RPMI7951 (cell line): ENCODE measurements around the gene SRPK2. TPM values are rescaled to one million over a fixed set of nuclear protein-coding genes. Genes with fewer than 3 reads are reported as not detected.
"Not testable (repeated sequence)": the region's sequence is repeated elsewhere in the genome, so short reads cannot be mapped to it uniquely, and the experiment has no call there.

Experiments
- DNase-seq: peaks from one replicate; pipeline ENCODE4 v3.0.0-alpha.2; 2012; ENCODE audit warnings: low read depth
- total RNA-seq: library from RNA; depleted of rRNA; stranded (reverse); fragments of >200 nt; shearing (Covaris generic); gene quantifications from 2 replicates; pipeline ENCODE4 v1.2.3, GENCODE V29; 2014

SRPK2 gene
- total RNA-seq, 1 experiment from 2014 or later: 34.0 TPM

DNA sequence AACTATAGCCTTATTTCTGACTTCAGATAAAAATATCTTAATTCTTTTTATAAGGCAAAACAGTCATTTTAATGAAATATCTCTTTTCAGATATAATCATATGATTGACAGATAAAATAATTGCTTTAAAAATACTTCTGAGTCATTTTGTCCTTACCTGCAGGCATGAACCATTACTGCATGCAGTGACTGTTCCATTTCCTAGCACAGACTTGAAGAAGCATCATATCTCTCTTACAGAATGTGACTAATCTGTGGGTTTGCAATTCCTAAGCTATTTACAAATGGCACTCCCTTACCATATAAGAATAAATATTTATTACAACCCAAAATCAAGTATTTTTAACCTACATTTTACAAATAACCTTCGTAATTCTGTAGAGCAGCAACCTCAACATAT is 120.7 kb downstream of the SRPK2 start:
- DNase-seq: peak; percentile 65

DNA sequence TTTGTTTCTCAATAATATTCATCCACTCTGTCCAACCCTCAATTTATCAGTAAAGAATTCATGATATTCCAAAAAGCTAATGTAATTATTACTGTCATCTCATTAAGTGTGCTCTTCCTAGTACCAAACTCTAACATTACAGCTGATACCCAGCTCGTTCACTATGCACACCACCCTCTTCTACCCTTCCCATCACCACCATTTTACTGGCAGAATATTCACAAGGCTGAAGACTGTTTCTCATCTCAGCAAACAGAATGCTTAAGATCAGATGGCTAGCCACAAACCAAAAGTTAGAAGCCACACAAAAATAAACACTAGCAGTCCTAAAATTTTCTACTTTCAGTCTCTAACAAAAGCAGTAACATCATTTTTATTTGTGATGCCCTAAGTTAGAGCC is 121.5 kb downstream of the SRPK2 start:
- peak; percentile 24 for DNase-seq

- no peak for DNase-seq
Measured at GRCh38 chr7:105264707-105265106, 124.0 kb downstream of the SRPK2 start.

- DNase-seq: peak; percentile 51
Measured at GRCh38 chr7:105261689-105262088, 127.0 kb downstream of the SRPK2 start.

DNA sequence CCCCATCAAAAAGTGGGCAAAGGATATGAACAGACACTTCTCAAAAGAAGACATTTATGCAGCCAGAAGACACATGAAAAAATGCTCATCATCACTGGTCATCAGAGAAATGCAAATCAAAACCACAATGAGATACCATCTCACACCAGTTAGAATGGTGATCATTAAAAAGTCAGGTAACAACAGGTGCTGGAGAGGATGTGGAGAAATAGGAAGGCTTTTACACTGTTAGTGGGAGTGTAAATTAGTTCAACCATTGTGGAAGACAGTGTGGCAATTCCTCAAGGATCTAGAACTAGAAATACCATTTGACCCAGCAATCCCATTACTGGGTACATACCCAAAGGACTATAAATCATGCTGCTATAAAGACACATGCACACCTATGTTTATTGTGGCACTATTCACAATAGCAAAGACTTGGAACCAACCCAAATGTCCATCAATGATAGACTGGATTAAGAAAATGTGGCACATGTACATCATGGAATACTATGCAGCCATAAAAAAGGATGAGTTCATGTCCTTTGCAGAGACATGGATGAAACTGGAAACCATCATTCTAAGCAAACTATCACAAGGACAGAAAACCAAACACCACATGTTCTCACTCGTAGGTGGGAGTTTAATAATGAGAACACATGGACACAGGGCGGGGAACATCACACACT is 128.4 kb downstream of the SRPK2 start:
- DNase-seq: not testable (repeated sequence)

DNA sequence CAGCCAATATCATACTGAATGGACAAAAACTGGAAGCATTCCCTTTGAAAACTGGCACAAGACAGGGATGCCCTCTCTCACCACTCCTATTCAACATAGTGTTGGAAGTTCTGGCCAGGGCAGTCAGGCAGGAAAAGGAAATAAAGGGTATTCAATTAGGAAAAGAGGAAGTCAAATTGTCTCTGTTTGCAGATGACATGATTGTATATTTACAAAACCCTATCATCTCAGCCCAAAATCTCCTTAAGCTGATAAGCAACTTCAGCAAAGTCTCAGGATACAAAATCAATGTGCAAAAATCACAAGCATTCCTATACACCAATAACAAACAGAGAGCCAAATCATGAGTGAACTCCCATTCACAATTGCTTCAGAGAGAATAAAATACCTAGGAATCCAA is 129.8 kb downstream of the SRPK2 start:
- not testable (repeated sequence) for DNase-seq

DNA sequence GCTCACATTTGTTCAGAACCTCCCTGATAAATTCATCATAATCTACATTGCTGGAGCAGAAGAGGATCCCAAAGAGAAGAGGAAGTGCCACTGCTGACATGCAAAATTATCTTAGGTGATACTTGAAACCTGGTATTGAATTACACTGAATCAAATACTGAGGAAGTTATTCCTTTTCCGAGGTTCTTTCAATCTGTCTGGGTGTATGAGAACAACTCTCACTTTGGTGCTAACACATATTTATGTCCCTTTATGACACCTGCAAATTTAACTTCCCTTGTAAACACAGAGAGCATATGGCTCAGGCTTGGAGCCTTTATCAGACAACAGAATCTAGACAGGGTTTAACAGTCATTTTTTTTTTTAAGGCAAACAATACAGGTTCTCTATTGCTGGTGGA is 131.4 kb downstream of the SRPK2 start:
- DNase-seq: no peak

GRCh38 chr7:105256761-105257231 is 131.9 kb downstream of the SRPK2 start:
- DNase-seq: no peak

DNA sequence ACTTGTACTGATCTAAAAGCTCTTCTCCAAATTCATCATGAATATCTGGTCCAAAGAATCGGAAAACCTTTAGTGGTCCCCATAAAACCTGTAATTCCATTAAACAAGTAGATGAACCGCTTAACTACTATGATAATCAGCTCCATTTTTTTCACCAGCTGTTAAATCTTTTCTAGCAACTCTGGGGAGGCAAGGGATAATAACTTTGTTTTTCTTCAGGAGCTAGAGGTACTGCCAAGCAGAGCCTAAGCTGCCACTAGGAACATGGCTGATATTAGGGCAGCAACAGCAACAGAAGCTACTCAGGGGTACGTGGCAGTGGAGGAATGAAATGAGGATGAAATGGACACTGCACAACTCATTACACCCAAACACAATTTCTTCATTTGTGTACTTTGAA is 138.0 kb downstream of the SRPK2 start:
- DNase-seq: no peak

DNA sequence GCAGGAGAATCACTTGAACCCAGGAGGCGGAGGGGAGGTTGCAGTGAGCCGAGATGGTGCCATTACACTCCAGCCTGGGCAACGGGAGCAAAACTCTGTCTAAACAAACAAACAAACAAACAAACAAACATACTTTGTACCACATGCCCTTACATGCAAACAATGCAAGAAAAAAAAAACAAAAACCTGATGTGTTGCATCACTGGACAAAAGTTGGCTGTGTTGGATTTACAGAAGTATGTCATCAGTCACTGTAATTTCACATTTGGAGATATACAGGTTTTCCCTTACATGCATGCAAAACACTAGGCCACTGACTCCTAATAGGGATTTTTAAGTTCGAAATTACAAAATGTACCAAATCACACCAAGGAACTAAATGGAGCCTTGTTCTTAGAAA is 138.5 kb downstream of the SRPK2 start:
- DNase-seq: no peak

DNA sequence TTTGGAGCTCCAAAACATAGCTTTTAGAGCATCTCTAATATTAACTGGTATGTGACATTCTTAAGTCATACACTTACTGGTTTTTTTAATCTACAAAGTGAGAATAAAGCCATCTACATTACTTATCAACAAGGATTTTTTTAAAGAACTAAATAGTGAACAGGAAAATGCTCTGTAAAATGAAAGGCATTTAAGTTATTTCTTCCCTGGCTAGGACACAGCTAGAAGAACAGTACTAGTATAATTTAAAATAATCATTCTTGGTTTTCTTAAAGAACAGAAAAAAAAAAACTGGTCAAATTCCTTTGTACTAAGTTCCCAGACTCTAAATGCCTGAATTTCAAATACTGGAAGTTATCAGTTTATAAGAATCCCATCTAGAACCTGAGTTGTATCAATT is 139.5 kb downstream of the SRPK2 start:
- no peak for DNase-seq

GRCh38 chr7:105246679-105247078 is 142.0 kb downstream of the SRPK2 start:
- no peak for DNase-seq

- DNase-seq: no peak
Measured at GRCh38 chr7:105246256-105246655, 142.5 kb downstream of the SRPK2 start.

DNA sequence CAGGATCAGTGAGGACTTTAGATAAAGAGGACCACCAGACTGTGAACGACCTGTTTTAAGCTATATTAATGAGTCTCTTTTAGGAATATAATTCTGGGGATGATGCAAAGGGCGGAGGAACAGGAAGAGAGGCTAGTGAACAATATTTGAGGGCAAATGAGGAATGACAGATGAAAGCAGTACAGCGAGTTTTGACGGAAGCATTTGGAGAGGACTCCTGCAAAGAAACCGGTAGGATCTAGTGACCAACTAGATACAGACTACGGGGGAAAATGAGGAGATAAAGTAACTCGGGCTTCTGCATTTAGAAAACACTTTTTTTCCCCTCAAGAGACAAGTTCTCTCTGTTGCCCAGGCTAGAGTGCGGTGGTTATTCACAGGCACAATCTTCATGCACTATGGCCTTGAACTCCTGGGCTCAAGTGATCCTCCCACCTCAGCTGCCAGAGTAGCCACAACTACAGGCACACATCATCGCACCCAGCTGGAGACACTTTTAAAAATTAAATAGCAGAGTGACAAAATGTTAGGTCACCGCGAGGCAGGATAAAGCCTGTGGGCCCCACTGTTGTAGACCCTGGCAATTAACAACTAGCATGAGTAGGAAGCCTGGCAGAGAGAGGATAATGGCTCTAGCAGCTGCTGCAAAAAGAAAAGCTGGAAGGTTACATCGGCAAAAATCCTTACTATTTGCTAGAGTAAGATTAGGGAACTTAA is 143.2 kb downstream of the SRPK2 start:
- no peak for DNase-seq

DNA sequence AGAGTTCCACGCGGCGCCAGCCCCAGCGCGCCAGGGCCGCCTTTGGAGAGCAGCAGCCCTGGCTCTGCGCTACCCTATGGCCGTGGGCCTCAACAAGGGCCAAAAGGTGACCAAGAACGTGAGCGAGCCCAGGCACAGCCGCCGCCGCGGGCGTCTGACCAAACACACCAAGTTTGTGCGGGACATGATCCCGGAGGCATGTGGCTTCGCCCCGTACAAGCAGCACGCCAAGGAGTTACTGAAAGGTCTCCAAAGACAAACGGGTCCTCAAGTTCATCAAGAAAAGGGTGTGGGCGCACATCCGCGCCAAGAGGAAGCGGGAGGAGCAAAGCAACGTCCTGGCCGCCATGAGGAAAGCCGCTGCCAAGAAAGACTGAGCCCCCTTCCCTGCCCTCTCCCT is 144.1 kb downstream of the SRPK2 start:
- DNase-seq: no peak

- no peak for DNase-seq
Measured at GRCh38 chr7:105241198-105241597, 147.5 kb downstream of the SRPK2 start.

- DNase-seq: peak; percentile 8
Measured at GRCh38 chr7:105238198-105238765, 150.4 kb downstream of the SRPK2 start.

GRCh38 chr7:105234886-105235285 is 153.8 kb downstream of the SRPK2 start:
- no peak for DNase-seq

GRCh38 chr7:105232829-105233291 is 155.9 kb downstream of the SRPK2 start:
- DNase-seq: not testable (repeated sequence)

DNA sequence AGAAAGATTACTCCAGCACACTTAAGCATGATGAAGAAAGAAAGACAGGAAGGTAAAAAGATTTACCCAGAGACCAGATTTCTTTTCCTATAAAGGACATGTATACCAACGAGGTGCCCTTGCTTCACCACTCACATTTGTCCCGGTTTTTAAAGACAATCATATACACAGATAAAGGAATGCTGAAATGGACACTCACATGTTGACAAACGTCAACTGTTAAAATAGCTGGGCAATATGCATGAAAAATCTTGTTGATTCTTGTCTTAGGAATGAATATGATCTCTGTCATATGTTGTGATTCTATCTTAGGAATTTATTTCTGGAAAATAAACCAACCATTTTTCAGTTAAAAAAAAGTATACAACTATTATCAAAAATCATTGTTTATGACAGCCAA is 158.2 kb downstream of the SRPK2 start:
- DNase-seq: no peak

DNA sequence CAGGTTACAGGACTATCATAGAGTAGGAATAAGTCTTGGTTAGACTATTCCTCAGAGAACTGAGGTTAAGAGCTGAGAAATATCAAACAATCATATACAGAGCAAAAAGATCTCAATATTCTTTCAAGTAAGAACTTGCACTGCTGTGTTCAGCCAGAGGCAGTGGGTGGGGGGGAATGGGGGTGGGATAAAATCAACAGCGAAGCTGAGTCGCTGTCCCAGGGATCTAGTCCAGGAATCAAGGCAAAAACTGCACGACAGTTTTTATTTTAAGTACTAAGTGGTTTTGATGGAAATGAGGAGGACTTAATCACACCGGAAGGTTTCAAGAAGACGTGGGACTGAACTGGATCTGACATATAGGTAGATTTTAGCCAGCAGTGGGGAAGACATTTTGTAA is 159.1 kb downstream of the SRPK2 start:
- DNase-seq: no peak

GRCh38 chr7:105228555-105228954 is 160.2 kb downstream of the SRPK2 start:
- DNase-seq: no peak

DNA sequence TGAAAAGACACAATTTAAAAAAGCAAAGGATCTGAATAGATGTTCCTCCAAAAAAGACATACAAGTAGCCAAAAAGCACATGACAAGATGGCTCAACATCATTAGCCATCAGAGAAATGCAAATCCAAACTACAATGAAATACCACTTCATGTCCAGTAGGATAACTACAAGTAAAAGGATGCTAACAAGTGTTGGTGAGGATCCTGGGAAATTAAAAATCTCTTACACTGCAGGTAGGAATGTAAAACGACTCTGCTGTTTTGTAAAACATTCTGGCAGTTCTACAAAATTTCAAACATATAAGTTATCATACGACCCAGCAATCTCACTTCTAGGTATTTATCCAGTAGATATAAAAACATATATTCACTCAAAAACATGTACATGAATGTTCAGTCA is 161.3 kb downstream of the SRPK2 start:
- no peak for DNase-seq
